Kidney epithelial cell (primary cell): Measurements from ENCODE around the gene KCNK3. TPM values are rescaled to one million over a fixed set of nuclear protein-coding genes. Genes with fewer than 3 reads are reported as not detected.
"Not testable (repeated sequence)": the region's sequence is repeated elsewhere in the genome, so short reads cannot be mapped to it uniquely, and the experiment has no call there.

ENCODE experiments used
- DNase-seq: peaks from one replicate; pipeline ENCODE4 v3.0.0-alpha.2; 2010; ENCODE audit warnings: low read depth
- H3K27me3 ChIP-seq: 2 replicates; pipeline ENCODE4 v1.6.0; 2011; ENCODE audit warnings: low read length; ENCODE audit not compliant: control insufficient read depth, insufficient read depth
- H3K36me3 ChIP-seq: 2 replicates; pipeline ENCODE4 v1.5.1; 2011; ENCODE audit warnings: low read length; ENCODE audit not compliant: control insufficient read depth, insufficient read depth
- H3K4me3 ChIP-seq: 2 replicates; pipeline ENCODE4 v1.5.1; 2011; ENCODE audit warnings: low read depth, mild to moderate bottlenecking, control low read depth, low read length
- total RNA-seq: library from RNA; depleted of rRNA; stranded (reverse); fragments of >200 nt; gene quantifications from 2 replicates; pipeline ENCODE4 v1.2.3, GENCODE V29; 2015
- TF ChIP-seq, protein P1 (sequence below): IDR thresholded peaks from 2 replicates; pipeline ENCODE4 v1.5.1; 2011; ENCODE audit warnings: mild to moderate bottlenecking, moderate library complexity, low read length, control low read depth, inconsistent platforms; ENCODE audit not compliant: insufficient read depth, poor library complexity, severe bottlenecking

KCNK3 gene
- total RNA-seq, 1 donor from 2014 or later = 13.9 TPM

DNA sequence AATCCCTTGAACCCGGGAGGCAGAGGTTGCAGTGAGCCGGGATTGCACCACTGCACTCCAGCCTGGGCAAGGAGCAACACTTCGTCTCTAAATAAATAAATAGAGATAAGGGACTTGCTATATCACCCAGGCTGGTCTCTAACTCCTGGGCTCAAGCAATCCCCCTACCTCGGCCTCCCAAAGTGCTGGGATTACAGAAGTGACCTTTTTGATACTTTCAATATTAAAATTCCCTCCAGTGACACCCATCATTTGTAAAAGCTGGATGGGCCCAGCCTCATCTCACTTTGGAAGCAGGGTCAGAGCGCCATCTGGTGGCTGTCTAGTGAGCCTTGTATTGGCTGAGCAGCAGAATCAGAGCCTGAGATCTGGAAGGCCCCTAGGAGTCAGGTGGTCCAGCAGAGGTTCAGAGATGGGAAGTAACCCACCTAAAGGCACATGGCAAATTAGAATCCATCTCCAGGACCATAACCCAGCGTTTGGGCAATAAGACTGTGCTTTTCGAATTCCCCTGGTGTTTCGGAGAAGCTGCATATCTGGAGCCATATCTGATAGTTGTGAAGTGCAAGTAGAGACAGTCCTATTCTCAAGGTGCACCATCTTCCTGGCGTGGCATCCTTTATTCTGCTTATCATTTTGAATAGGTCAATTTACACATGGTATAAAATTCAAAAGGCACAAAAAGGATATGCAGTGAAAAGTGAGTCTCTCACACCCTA is 53.2 kb downstream of the KCNK3 start:
- DNase-seq = no peak
- Histone ChIP-seq H3K4me3 (no peak overlapping the region), H3K27me3 (no peaks in the 10 kb centered on the region), H3K36me3 (no peaks in the 10 kb centered on the region)
- TF ChIP-seq, protein P1, sequence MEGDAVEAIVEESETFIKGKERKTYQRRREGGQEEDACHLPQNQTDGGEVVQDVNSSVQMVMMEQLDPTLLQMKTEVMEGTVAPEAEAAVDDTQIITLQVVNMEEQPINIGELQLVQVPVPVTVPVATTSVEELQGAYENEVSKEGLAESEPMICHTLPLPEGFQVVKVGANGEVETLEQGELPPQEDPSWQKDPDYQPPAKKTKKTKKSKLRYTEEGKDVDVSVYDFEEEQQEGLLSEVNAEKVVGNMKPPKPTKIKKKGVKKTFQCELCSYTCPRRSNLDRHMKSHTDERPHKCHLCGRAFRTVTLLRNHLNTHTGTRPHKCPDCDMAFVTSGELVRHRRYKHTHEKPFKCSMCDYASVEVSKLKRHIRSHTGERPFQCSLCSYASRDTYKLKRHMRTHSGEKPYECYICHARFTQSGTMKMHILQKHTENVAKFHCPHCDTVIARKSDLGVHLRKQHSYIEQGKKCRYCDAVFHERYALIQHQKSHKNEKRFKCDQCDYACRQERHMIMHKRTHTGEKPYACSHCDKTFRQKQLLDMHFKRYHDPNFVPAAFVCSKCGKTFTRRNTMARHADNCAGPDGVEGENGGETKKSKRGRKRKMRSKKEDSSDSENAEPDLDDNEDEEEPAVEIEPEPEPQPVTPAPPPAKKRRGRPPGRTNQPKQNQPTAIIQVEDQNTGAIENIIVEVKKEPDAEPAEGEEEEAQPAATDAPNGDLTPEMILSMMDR = peak; percentile 95

DNA sequence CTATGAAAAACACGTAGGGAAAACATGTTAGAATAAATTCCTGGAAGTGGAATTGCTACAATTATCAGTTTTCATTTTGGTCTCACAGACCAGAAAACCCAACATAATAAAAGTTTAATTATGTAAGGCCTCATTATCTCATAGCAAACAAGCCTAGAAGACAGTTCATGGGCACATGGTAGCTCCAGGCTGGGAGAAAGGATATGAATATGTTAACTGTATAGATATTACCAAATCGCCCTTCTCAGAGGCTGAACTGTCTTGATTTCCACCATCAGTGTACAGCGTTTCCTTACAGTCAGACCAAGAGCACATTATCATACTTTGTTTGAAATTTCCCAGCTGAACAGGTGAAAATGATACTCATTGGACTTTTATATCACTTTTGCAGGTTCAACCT is 54.4 kb downstream of the KCNK3 start:
- Histone ChIP-seq H3K4me3 (no peak overlapping the region), H3K27me3 (no peaks in the 10 kb centered on the region), H3K36me3 (no peaks in the 10 kb centered on the region)
- TF ChIP-seq, protein P1 = no peak
- no peak for DNase-seq

DNA sequence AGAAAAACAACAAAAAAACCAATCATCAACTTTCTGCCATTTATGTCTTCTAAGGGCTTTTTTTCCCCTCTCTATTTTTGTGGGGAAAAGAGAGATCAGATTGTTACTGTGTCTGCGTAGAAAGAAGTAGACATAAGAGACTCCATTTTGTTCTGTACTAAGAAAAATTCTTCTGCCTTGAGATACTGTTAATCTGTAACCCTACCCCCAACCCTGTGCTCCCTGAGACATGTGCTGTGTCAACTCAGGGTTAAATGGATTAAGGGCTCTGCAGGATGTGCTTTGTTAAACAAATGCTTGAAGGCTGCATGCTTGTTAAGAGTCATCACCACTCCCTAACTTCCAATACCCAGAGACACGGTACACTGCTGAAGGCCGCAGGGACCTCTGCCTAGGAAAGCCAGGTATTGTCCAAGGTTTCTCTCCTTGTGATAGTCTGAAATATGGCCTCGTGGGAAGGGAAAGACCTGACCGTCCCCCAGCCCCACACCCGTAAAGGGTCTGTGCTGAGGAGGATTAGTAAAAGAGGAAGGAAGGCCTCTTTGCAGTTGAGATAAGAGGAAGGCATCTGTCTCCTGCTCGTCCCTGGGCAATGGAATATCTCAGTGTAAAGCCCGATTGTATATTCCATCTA is 57.4 kb downstream of the KCNK3 start:
- not testable (repeated sequence) for H3K4me3 ChIP-seq, DNase-seq

DNA sequence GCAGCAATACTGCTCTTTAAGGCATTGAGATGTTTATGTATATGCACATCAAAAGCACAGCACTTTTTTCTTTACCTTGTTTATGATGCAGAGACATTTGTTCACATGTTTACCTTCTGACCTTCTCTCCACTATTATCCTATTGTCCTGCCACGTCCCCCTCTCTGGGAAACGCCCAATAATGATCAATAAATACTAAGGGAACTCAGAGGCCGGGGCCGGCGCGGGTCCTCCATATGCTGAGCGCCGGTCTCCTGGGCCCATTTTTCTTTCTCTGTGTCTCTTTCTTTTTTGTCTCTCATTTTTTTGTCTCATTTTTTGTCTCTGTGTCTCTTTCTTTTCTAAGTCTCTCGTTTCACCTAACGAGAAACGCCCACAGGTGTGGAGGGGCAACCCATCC is 57.9 kb downstream of the KCNK3 start:
- H3K27me3 ChIP-seq, H3K36me3 ChIP-seq, H3K4me3 ChIP-seq, DNase-seq: not testable (repeated sequence)

More for the DNA sequence above, 57.4 kb downstream of the KCNK3 start:
- not testable (repeated sequence) for H3K27me3 ChIP-seq, H3K36me3 ChIP-seq

DNA sequence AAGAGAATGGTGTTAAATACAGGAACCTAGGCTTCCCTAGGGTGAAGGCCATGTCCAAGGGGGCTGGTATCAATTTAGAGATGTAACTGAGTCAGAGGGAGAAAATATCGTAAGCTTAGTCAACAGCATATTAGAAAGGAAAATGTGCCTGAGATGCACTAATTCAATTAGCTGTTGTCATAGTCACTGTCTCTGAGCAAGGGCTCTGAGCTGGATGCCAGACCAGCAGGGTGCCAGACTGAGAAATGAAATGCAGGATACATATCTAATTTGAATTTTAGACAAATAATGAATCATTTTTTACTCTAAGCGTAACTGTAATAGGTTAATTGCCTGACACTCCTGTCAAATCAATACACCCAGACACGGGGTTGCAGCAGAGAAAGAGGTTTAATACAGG is 60.1 kb downstream of the KCNK3 start:
- Histone ChIP-seq H3K36me3 (no peaks in the 10 kb centered on the region), H3K4me3 (no peak overlapping the region), H3K27me3 (no peaks in the 10 kb centered on the region)
- TF ChIP-seq, protein P1 = no peak
- DNase-seq = no peak

DNA sequence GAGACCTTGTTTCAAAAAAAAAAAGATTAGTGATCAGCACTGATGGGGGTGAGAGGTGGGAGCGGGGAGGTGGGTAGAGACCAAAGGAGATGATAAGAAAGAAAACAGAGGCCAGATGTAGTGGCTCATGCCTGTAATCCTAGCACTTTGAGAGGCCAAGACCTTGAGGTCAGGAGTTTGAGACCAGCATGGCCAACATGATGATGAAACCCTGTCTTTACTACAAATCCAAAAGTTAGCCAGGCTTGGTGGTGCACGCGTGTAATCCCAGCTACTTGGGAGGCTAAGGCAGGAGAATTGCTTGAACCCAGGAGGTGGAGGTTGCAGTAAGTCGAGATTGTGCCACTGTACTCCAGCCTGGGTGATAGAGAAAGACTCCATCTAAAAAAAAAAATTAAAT is 62.0 kb downstream of the KCNK3 start:
- TF ChIP-seq, protein P1 = no peak
- H3K4me3 ChIP-seq = no peak overlapping the region
- no peaks in the 10 kb centered on the region for H3K36me3 ChIP-seq
- DNase-seq = no peak
- H3K27me3 ChIP-seq = no peaks in the 10 kb centered on the region
